ENCODE measurements around the gene CUL9.

Gene CUL9

DNA sequence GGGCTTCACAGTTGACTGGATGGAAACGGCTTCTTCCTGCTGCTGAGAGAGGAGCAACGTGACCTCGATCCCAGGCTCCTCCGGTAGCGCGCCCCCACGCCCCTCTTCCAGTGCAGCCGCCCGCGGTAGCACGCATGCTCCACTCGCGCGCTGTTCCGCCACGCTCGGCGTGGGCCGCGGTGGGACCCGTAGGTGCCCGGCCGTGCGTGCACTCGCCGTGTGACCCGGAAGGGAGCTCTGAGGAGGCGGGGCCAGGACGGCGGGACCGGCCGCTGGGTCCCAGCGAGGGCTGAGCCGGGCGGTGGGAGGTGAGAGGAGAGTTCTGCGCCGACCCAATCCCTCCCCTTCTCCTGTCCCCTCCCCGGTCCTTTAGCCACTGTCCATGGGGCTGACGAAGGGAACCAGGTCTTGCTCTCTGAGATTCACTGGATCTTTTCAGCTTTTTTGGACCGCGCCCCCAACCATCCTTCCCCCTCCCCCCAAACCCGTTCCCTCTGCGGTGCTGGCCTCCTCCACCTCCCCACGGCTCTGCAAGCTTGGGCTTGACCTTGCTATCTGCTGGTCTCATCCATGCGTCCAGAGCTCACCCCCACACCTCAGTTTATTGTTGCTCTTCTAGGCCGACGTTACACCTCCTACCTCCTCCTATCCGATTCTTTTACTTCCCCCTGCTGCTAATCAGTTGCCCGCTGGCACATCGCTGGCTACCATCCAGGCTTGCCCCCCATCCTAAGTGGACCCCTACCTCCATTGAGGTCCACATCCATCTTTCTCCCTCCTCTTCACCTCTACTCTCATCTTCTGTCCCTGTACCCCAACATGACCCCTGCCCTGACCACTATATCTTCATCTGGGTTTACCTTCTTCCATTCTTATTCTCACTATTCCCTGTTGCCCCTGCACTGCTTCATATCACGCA lies at the start of gene CUL9:
Gene CUL9, plus strand, starts transcription at position 255 of the 919 bp plus-strand sequence. CDS start 2,115 bp downstream, outside the sequence.
- TF ChIP-seq, protein P1, sequence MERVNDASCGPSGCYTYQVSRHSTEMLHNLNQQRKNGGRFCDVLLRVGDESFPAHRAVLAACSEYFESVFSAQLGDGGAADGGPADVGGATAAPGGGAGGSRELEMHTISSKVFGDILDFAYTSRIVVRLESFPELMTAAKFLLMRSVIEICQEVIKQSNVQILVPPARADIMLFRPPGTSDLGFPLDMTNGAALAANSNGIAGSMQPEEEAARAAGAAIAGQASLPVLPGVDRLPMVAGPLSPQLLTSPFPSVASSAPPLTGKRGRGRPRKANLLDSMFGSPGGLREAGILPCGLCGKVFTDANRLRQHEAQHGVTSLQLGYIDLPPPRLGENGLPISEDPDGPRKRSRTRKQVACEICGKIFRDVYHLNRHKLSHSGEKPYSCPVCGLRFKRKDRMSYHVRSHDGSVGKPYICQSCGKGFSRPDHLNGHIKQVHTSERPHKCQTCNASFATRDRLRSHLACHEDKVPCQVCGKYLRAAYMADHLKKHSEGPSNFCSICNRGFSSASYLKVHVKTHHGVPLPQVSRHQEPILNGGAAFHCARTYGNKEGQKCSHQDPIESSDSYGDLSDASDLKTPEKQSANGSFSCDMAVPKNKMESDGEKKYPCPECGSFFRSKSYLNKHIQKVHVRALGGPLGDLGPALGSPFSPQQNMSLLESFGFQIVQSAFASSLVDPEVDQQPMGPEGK (CRISPR knock-in tag; IDR thresholded peaks at IDR 0.05; ENCODE audit: borderline replicate concordance), result no peak
- TF ChIP-seq CSDC2 (CRISPR knock-in tag; IDR thresholded peaks at IDR 0.05) (no peak), CREB5 (CRISPR knock-in tag; IDR thresholded peaks at IDR 0.05; ENCODE audit: low read depth) (no peak), GLIS3 (CRISPR knock-in tag; IDR thresholded peaks at IDR 0.05) (peak; percentile 58; the same call in 1 of the 2 replicates), PPARA (CRISPR knock-in tag; IDR thresholded peaks at IDR 0.05; ENCODE audit: borderline replicate concordance) (no peak), TSHZ2 (CRISPR knock-in tag; IDR thresholded peaks at IDR 0.05) (peak; percentile 25; the same call in 1 of the 2 replicates), ARNTL (CRISPR knock-in tag; IDR thresholded peaks at IDR 0.05; ENCODE audit: borderline replicate concordance, low read depth) (no peak), ISL1 (CRISPR knock-in tag; IDR thresholded peaks at IDR 0.05) (no peak), ZC3H10 (CRISPR knock-in tag; IDR thresholded peaks at IDR 0.05) (no peak), BACH2 (CRISPR knock-in tag; IDR thresholded peaks at IDR 0.05; ENCODE audit: borderline replicate concordance) (no peak), ZNF70 (CRISPR knock-in tag; IDR thresholded peaks at IDR 0.05) (no peak), ZFP30 (CRISPR knock-in tag; IDR thresholded peaks at IDR 0.05) (no peak), POU6F1 (CRISPR knock-in tag; IDR thresholded peaks at IDR 0.05; ENCODE audit: borderline replicate concordance, low read depth) (no peak), OSR1 (CRISPR knock-in tag; IDR thresholded peaks at IDR 0.05) (no peak), SNAI2 (CRISPR knock-in tag; IDR thresholded peaks at IDR 0.05) (no peak), ZNF565 (CRISPR knock-in tag; conservative IDR thresholded peaks at IDR 0.05; ENCODE audit: low read depth) (no peak), TCF4 (CRISPR knock-in tag; IDR thresholded peaks at IDR 0.05; ENCODE audit: borderline replicate concordance) (no peak), ESRRG (CRISPR knock-in tag; IDR thresholded peaks at IDR 0.05) (no peak), RARB (CRISPR knock-in tag; IDR thresholded peaks at IDR 0.05) (no peak), TOX (CRISPR knock-in tag; IDR thresholded peaks at IDR 0.05; ENCODE audit: borderline replicate concordance) (no peak), ZNF8 (CRISPR knock-in tag; IDR thresholded peaks at IDR 0.05) (no peak), ZFP3 (CRISPR knock-in tag; IDR thresholded peaks at IDR 0.05) (peak; percentile 60; the same call in 1 of the 2 replicates)
- TF ChIP-seq, protein P2, sequence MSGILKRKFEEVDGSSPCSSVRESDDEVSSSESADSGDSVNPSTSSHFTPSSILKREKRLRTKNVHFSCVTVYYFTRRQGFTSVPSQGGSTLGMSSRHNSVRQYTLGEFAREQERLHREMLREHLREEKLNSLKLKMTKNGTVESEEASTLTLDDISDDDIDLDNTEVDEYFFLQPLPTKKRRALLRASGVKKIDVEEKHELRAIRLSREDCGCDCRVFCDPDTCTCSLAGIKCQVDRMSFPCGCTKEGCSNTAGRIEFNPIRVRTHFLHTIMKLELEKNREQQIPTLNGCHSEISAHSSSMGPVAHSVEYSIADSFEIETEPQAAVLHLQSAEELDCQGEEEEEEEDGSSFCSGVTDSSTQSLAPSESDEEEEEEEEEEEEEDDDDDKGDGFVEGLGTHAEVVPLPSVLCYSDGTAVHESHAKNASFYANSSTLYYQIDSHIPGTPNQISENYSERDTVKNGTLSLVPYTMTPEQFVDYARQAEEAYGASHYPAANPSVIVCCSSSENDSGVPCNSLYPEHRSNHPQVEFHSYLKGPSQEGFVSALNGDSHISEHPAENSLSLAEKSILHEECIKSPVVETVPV (CRISPR knock-in tag; IDR thresholded peaks at IDR 0.05), result no peak
- peak; percentile 95 for ATAC-seq

DNA sequence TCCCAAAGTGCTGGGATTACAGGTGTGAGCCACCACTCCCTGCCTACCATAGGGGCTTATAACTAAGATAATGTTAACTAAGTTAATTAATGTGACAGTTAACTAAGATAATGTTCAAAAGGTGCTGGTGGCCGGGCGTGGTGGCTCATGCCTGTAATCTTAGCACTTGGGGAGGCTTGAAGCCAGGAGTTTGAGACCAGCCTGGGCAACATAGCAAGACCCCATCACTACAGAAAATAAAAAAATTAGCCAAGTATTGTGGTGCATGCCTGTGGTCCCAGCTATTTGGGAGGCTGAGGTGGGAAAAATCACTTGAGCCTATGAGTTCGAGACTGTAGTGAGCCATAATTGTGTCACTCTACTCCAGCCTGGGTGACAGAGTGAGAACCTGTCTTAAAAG lies 43.7 kb upstream of the CUL9 start:
- no peak for ATAC-seq
- TF ChIP-seq POU6F1 (CRISPR knock-in tag; IDR thresholded peaks at IDR 0.05; ENCODE audit: borderline replicate concordance, low read depth), result no peak
- TF ChIP-seq, protein P2 (CRISPR knock-in tag; IDR thresholded peaks at IDR 0.05), result no peak
- no peak for TF ChIP-seq GLIS3 (CRISPR knock-in tag; IDR thresholded peaks at IDR 0.05)
- no peak for TF ChIP-seq RARB (CRISPR knock-in tag; IDR thresholded peaks at IDR 0.05)
- TF ChIP-seq SNAI2 (CRISPR knock-in tag; IDR thresholded peaks at IDR 0.05), result no peak
- TF ChIP-seq TSHZ2 (CRISPR knock-in tag; IDR thresholded peaks at IDR 0.05), result no peak
- TF ChIP-seq TCF4 (CRISPR knock-in tag; IDR thresholded peaks at IDR 0.05; ENCODE audit: borderline replicate concordance), result no peak
- TF ChIP-seq ARNTL (CRISPR knock-in tag; IDR thresholded peaks at IDR 0.05; ENCODE audit: borderline replicate concordance, low read depth), result no peak
